ENCODE results near the gene INS.

Gene INS

GRCh38 chr11:2151500-2152257 lies 9.3 kb downstream of the INS start:
- peak; percentile 91 for DNase-seq (ENCODE audit: low spot score)
- peak; percentile 78 for TF ChIP-seq CTCF (IDR thresholded peaks at IDR 0.05; ENCODE audit: extremely low read depth, missing control alignments)

- TF ChIP-seq CTCF (IDR thresholded peaks at IDR 0.05; ENCODE audit: extremely low read depth, missing control alignments), result no peak
- DNase-seq (ENCODE audit: low spot score), result no peak
Observed at GRCh38 chr11:2149864-2150847, 10.9 kb downstream of the INS start.

GRCh38 chr11:2149460-2149859 lies 11.5 kb downstream of the INS start:
- no peak for TF ChIP-seq CTCF (IDR thresholded peaks at IDR 0.05; ENCODE audit: extremely low read depth, missing control alignments)

GRCh38 chr11:2148595-2148994 lies 12.4 kb downstream of the INS start:
- TF ChIP-seq CTCF (IDR thresholded peaks at IDR 0.05; ENCODE audit: extremely low read depth, missing control alignments), result no peak
- no peak for DNase-seq (ENCODE audit: low spot score)

More at GRCh38 chr11:2149460-2149859, 11.5 kb downstream of the INS start:
- no peak for DNase-seq (ENCODE audit: low spot score)

- no peak for DNase-seq (ENCODE audit: low spot score)
- TF ChIP-seq CTCF (IDR thresholded peaks at IDR 0.05; ENCODE audit: extremely low read depth, missing control alignments), result no peak
Observed at GRCh38 chr11:2147391-2147790, 13.6 kb downstream of the INS start.

- DNase-seq (ENCODE audit: low spot score), result no peak
Observed at GRCh38 chr11:2146051-2146450, 15.0 kb downstream of the INS start.

More at GRCh38 chr11:2146051-2146450, 15.0 kb downstream of the INS start:
- TF ChIP-seq CTCF (IDR thresholded peaks at IDR 0.05; ENCODE audit: extremely low read depth, missing control alignments), result no peak
